SK-N-SH treated with all-trans-retinoic acid at 6 μM for 48 hours (cell line): ENCODE results near the gene C9orf50.

Experiments used
- GLIS3 ChIP-seq: fragments of 250-450 bp; sonication (Bioruptor Pico); IDR thresholded peaks from 2 replicates; pipeline ENCODE4 v1.5.0; 2020; ENCODE audit warnings: mild to moderate bottlenecking, moderate library complexity
- ISL1 ChIP-seq: fragments of 250-450 bp; sonication (Bioruptor Pico); IDR thresholded peaks from 2 replicates; pipeline ENCODE4 v2.1.2; 2022; ENCODE audit warnings: mild to moderate bottlenecking, moderate library complexity
- RARB ChIP-seq: fragments of 250-450 bp; sonication (Bioruptor Pico); IDR thresholded peaks from 2 replicates; pipeline ENCODE4 v1.8.0; 2021; ENCODE audit warnings: mild to moderate bottlenecking, moderate library complexity
- ZNF8 ChIP-seq: fragments of 450-650 bp; formaldehyde crosslinking; IDR thresholded peaks from 2 replicates; pipeline ENCODE4 v1.5.0; 2020; ENCODE audit warnings: mild to moderate bottlenecking, moderate library complexity
- TF ChIP-seq, protein P1 (sequence below): fragments of 250-450 bp; sonication (Bioruptor Pico); IDR thresholded peaks from 2 replicates; pipeline ENCODE4 v1.5.1; 2020; ENCODE audit warnings: low read depth, mild to moderate bottlenecking, moderate library complexity
- TF ChIP-seq, protein P2 (sequence below): fragments of 250-450 bp; sonication (Bioruptor Pico); IDR thresholded peaks from 2 replicates; pipeline ENCODE4 v1.5.1; 2021; ENCODE audit warnings: mild to moderate bottlenecking, moderate library complexity

Gene C9orf50

DNA sequence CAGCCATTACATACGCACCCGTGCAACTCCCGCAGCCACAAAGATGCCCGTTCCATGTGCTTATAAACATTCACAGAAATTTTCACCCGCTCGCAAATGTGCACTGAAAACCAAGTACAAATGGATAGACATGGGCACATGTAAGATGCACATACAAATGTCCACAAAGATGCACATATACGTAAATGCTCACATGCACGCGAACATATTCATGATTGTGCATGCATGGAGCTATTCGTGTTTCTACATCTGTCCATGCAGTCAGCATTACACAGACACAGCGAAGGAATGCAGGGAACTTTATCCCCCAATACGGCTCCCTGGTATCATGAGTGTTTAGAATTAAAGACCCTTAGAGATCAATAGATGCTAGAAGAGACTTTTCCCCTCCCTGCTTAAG lies 58.4 kb downstream of the C9orf50 start (continued):
- TF ChIP-seq, protein P1, sequence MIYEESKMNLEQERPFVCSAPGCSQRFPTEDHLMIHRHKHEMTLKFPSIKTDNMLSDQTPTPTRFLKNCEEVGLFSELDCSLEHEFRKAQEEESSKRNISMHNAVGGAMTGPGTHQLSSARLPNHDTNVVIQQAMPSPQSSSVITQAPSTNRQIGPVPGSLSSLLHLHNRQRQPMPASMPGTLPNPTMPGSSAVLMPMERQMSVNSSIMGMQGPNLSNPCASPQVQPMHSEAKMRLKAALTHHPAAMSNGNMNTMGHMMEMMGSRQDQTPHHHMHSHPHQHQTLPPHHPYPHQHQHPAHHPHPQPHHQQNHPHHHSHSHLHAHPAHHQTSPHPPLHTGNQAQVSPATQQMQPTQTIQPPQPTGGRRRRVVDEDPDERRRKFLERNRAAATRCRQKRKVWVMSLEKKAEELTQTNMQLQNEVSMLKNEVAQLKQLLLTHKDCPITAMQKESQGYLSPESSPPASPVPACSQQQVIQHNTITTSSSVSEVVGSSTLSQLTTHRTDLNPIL (CRISPR knock-in tag) = no peak
- TF ChIP-seq, protein P2, sequence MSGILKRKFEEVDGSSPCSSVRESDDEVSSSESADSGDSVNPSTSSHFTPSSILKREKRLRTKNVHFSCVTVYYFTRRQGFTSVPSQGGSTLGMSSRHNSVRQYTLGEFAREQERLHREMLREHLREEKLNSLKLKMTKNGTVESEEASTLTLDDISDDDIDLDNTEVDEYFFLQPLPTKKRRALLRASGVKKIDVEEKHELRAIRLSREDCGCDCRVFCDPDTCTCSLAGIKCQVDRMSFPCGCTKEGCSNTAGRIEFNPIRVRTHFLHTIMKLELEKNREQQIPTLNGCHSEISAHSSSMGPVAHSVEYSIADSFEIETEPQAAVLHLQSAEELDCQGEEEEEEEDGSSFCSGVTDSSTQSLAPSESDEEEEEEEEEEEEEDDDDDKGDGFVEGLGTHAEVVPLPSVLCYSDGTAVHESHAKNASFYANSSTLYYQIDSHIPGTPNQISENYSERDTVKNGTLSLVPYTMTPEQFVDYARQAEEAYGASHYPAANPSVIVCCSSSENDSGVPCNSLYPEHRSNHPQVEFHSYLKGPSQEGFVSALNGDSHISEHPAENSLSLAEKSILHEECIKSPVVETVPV (CRISPR knock-in tag) = no peak
- TF ChIP-seq RARB = no peak
- TF ChIP-seq ZNF8 (CRISPR knock-in tag) = no peak
- TF ChIP-seq GLIS3 (CRISPR knock-in tag) = no peak
- TF ChIP-seq ISL1 (CRISPR knock-in tag) = no peak
